NCI-H146 treated with DMSO at 0.1 percent for 48 hours (cell line): Measurements from ENCODE around the gene OLFML2A.
"Not testable (repeated sequence)": the region's sequence is repeated elsewhere in the genome, so short reads cannot be mapped to it uniquely, and the experiment has no call there.

Experiments
- DNase-seq: peaks from one replicate; lab custom pipeline; 2025; ENCODE audit not compliant: unreplicated experiment; lab: John Stamatoyannopoulos, UW

OLFML2A gene

DNA sequence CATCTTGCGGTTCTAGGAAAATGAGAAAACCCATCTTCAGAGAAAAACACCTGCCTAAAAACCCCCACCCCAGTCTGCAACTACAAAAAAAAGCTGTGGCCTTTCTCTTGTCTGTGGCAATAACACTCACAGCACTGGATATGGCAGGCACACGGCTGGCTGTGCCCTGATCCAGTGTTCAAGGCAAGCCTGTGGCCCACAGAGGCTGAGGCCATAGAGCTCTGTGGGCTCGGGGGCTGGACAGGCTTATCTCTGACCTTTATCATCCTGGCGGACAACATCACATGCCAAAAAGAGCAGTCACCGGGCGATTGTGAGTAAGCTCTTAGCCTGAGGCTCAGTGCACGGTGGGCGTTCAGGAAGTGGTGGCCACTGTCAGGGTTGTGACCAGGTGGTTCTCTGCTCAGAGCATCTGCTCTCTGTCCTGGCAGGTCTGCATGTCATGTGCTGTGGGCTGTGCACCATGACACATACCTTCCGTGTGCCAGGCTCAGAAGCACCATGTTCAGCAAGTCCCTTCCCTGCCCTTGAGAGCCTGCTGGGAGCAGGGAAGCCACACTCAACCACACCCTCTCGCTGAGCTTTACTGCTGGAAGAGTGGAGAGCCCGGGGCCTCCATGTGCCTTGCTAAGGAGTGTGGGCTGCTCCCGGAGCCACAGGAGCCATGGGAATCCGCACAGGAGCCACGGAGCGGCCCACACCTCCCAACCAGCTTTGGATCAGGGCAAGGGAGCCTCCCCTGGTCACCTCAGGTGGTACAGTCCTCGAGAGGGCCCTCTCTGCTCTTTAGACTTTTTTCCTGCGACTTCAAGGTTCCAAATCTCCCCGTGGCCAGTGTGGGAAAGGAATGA lies 41.7 kb downstream of the OLFML2A start:
- DNase-seq, result peak; percentile 23

DNA sequence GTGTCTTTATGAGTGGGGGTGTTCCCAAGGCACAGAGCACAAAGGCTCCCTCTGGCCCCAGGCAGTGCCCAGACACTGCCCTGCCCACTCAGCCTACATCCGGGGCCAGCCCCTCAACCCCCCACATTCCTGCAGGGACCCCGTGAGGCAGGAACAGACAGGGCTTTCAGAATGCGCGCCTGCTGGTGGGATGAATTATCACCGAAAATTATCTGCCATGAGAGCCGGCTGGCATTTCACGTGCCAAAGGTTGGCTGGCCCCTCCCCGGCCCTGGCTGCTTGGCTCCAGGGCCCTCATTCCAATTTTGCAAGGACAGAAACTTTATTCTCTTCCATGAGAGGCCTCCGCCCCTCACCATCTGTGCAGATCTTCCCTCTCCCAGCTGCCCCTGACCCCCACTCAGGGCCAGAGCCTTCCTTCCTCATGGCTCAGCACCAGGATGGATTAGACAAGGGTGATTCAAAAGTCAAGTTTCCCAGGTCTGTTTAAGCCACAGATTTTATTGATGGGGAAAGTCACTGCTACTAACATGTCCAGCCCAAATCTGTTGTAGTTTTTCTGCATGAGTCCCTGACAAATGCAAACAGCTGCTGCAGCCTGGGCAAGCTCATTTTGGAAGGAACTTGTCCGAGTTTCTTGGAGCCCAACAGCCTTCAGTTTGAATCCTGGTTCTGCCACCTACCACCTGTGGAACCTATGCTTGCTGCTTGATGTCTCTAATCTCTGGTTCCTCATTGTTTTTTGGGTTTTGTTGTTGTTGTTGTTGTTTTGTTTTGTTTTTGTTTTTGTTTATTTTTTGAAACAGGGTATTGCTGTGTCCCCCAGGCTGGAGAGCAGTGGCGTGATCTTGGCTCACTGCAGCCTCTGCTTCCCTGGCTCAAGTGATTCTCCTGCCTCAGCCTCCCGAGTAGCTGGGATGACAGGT lies 44.0 kb downstream of the OLFML2A start:
- DNase-seq, result no peak

DNA sequence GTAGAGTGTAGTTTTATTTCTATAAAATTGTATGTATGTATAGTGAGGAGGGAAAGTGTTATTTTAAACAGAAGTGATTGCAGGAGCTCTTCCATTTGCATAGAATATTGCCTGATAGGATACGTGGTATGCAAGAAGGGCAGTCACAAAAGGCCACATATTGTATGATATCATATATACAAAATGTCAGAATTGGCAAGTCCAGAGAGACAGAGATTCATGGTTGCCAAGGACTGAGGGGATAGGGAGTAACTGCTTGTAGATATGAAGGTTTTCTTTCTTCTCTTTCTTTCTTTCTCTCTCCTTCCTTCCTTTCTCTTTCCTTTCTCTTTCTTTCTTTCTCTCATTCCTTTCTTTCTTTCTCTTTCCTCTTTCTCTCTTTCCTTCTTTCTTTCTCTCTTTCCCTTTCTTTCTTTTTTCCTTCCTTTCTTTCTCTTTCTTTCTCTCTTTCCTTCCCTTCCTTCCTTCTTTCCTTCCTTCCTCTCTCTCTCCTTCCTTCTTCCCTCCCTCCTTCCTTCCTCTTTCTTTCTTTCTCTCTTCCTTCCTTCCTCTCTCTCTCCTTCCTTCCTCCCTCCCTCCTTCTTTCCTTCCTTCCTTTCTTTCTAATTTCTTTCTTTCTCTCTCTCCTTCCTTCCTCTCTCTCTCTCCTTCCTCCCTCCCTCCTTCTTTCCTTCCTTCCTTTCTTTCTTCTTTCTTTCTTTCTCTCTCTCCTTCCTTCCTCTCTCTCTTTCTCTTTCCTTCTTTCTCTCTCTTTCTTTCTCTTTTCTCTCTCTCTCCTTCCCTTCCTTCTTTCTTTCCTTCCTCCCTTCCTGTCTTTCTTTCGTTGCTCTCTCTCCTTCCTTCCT lies 51.8 kb downstream of the OLFML2A start:
- no peak for DNase-seq

DNA sequence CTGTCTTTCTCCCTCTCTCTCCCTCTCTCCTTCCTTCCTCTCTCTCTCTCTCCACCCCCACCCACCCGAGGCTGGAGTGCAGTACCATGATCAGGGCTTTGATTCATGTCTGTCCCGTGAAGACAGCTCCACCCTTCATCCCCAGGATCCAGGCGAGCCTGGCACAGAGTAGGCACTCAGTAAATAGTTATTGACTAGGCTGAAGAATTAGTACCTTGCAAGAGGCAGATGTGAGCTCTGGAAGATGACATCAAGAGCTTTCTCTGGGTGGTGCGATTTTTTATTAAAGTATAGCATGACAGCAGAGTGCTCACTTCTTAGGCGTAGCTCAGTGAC lies 52.4 kb downstream of the OLFML2A start:
- no peak for DNase-seq

DNA sequence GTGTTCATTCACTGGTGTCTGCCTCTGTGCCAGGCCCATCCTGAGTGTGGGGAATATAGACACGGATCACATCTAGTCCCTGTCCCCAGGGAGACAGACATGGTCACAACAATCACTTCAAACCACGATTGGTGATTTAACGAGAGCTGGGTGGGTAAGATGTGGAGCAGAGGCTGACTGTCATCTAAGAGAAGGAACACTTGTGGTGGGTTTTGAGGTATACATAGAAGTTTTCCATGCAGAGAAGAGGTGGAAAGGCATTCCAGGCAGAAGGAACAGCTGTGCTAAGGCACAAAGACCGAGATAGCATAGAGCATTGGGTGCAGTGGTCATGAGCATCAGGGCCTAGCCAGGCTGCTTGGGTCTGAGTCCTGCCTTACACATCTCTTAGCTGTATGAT lies 53.7 kb downstream of the OLFML2A start:
- no peak for DNase-seq

DNA sequence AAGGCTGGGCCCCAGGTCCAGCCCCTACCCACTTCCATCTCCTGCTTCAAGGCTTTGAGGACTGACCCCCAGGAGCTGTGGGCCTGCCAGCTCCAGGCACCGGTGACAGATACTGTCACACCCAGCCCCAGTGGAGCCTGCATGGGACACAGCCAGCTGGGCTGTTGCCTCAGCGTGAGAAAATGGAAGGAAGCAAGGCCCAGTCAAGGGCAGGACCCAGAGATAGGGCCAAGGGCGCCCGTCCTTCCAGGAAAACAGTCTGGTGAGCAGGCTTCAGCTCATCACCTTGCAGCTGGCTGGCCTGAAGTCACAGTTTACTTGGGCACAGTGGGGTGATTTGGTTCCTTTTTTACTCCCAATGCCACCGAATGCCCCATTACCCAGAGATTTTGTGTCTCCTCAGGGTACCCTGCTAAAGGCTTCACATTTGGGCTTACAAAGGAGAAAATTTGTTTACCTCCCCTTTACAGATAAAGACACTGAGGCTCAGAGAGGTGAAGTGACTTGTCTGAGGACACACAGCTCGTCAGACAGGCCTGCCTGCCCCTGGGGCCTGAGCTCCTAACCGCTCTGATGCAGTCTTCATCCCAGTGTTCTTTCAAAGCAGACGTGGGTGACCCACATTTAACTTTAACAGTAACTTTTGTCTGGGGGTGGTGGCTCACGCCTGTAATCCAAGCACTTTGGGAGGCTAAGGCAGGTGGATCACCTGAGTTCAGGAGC lies 54.9 kb downstream of the OLFML2A start:
- DNase-seq, result no peak

DNA sequence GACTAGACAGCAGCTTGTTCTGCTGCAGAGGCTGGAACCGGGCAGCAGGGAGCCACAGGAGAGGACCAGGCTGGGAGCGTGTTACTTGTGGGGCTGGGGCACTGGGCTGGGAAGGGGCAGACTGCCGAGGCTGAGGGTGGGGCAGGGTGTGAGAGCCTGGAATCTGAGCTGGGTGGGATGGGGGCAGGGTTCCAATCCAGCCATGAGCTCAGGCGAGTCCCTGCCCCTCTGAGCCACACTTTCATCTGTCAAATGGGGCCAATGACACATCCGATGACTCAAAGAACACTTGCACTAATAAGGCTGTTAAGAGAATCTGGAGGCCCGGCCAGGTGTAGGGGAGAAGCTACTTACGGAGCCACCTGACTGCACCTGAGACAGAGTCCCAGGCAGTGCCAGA lies 57.7 kb downstream of the OLFML2A start:
- DNase-seq, result no peak

DNA sequence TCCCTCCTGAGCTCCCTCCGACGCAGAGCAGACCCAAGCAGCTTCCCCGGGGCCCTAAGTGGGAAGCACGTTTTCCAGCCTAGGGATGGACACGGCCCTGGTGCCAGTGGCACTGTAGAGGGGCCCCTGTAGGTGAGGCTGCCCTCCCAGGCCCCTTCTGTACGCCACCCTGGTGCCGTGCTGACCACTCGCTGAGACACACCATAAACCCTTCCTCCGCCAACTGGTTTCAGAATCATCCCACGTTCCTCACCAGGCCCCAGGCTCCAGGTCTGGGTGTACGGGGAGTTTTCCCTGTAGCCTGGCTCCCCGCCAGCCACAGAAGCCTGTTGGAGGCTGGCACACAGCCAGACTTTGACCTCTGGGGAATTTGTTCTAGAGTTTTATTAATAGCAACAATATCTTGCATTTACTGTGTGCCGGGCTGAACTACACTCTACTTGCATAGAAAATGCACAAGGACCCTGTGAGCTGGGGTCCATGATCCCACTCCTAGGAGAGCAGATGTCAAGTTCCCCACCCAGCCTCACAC lies 58.2 kb downstream of the OLFML2A start:
- DNase-seq, result no peak

DNA sequence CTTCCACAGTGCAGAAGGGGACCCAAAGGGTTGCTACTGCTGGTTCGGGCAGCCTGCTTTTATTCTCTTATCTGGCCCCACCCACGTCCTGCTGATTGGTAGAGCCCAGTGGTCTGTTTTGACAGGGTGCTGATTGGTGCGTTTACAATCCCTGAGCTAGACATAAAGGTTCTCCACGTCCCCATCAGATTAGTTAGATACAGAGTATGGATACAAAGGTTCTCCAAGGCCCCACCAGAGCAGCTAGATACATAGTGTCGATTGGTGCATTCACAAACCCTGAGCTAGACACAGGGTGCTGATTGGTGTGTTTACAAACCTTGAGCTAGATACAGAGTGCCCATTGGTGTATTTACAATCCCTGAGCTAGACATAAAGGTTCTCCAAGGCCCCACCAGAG lies 61.2 kb downstream of the OLFML2A start:
- DNase-seq, result not testable (repeated sequence)

DNA sequence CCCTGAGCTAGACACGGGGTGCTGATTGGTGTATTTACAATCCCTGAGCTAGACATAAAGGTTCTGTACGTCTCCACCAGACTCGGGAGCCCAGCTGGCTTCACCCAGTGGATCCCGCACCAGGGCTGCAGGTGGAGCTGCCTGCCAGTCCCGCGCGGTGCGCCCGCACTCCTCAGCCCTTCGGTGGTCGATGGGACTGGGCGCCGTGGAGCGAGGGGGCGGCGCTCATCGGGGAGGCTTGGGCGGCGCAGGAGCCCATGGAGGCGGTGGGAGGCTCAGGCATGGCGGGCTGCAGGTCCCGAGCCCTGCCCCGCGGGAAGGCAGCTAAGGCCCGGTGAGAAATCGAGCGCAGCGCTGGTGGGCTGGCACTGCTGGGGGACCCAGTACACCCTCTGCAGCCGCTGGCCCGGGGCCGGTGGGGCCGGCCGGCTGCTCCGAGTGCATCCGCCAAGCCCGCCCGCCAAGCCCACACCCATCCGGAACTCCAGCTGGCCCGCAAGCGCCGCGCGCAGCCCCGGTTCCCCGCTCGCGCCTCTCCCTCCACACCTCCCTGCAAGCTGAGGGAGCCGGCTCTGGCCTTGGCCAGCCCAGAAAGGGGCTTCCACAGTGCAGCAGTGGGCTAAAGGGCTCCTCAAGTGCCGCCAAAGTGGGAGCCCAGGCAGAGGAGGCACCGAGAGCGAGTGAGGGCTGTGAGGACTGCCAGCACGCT lies 61.8 kb downstream of the OLFML2A start:
- not testable (repeated sequence) for DNase-seq

DNA sequence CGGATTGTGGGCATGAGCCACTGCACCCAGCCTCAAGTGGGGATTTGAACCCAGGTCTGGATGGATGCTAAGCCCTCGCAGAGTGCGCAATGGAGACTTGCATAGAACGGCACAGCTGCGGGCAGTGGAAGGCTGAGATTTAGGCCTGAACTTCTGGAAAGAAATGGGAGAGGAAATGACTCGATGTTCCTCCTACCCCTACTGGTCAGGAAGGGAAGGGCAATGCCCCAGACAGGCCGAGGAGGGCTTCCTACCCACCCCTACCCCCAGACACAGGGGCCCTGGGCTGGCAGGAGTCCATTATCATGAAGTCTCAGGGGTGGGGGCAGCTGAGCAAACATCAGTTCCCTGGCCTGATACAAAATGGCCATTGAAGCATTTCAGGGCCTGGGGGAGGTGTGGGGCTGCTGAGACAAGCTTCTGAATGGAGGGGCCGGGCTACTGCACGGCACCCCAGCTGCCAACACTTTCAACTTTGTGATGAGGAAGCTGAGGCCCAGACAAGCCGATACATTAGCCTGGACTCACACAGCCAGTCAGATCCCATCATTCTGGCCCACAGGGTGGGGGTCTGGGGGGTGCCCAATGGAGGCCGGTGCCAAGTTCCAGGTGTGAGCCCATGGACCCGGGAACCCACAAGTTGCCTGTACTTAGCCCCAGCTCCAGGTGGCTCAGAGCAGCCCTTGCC lies 62.8 kb downstream of the OLFML2A start:
- DNase-seq, result peak; percentile 48

DNA sequence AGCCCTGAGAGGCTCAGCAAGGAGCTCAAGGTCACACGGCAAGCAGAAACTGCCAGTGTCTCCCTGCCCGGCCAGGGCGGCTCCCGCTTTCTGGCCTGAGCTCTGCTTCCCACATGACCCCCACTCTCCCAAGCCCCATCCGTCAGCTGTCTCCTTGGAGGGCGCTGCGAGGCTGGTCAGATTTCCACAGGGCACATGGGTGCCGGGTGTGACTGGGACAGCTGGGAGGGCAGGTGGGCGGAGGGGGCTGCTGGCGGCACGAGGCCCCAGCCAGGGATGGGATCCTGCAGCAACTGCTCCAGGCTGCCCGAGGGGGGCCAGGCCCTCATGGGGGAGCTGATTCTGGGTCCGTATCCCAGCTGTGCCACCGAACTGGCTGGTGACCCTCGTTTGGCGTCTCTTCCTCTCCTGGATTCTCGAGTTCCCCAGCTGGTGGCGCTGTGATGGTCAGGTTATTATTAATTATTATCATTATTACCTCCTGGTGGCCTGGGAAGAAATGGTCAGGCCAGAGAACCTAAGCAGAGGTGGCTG lies 63.4 kb downstream of the OLFML2A start:
- DNase-seq, result no peak

DNA sequence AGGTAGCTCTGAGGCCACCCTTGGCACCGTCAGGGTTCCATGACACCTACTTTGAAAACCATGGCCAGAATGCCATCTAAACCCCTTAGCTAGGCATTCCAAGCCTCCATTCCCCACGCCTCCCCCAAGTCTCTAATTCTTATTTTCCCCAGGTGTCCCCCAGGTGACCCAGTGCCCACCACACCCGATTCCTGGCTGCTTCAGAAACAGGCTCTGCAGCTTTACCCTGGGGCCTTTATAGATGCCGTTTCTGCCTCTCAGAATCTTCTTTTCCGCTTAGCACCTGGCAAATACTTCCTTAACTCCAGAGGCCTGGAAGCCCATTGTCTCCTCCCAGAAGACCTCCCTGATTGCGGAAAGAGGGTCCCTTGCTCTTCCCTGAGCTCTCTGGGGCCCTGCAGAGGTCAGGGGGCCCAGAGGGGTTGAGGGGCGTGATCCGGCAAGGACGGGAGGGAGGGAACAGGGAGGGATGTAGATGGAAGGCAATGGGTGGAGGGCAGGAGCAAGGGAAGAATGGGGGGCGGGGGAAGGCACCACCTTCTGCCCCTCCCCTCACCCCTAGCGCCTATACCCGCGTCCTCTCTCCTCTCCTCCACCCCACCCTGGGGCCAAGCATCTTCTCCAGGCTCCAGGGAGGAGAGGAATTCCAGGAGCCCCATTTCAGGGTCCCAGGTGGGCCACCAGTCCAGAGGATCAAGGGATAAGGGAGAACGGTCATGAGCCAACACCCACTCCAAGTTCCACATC lies 64.3 kb downstream of the OLFML2A start:
- DNase-seq, result no peak

DNA sequence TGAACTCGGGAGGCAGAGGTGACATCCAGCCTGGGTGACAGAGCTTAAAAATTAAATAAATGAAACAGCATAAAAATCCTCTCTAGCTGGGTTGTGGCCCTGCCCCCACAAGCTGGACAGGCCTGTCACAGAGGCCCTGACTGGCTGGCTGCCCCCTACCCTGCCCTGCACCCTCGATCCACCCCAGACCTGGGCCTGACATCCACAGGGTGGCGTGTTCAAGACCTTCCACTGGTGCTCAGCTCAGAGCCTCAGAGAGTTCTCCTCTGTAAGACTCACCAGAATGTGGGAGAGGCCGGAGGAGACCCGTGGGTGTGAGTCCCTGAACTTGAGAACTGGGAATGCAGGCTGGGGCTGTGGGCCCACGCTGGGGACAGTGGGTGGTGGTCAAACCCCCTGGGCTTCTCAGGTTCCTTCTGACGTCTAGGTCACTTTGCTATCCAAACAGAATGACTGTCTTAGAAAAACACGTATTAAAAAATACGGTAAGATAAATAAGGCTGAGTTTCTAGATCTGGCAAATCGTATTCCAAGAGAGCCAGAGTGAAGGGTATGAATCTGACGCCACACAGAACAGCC lies 66.6 kb downstream of the OLFML2A start:
- no peak for DNase-seq

DNA sequence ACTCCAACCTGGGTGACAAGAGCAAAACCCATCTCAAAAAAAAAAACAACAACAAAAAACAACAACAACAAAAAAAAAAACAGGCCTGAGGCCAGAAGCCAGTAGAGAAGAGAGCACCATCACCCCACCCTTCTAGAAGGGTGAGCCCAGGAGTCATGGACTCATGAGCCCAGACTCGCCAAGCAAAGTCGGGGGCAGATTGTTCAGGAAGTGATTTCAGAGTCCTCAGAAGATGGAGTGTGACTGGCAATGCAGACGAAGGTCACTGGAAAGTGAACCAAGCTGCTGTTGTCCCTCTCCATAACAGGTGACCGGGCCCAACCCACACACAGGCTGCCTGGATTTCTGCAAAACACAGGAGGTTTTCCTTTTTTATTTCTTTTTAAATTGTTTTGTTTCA lies 67.4 kb downstream of the OLFML2A start:
- no peak for DNase-seq

DNA sequence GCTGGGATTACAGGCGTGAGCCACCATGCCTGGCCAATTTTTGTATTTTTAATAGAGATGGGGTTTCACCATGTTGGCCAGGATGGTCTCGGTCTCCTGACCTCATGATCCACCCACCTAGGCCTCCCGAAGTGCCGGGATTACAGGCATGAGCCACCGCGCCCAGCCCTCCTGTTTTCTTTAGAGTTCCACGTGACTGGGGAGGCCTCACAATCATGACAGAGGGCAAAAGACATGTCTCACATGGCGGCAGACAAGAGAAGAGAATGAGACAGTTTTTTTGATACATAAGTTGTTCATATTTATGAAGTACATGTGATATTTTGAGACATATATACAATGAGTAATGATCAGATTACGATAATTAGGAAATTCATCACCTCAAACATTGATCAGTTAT lies 69.5 kb downstream of the OLFML2A start:
- not testable (repeated sequence) for DNase-seq

DNA sequence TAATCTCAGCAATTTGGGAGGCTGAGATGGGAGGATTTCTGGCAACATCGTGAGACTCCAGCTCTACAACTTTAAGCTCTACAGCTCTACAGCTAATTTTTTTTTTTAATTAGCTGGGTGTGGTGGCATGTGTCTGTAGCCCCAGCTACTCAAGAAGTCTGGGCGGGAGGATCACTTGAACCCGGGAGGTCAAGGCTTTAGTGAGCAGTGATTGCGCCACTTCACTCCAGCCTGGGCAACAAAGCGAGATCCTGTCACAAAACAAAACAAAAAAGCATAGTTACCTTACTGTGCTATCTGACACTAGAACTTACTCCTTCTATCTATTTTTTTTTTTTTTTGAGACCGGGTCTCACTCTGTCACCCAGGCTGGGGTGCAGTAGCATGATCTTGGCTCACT lies 70.0 kb downstream of the OLFML2A start:
- DNase-seq, result no peak

DNA sequence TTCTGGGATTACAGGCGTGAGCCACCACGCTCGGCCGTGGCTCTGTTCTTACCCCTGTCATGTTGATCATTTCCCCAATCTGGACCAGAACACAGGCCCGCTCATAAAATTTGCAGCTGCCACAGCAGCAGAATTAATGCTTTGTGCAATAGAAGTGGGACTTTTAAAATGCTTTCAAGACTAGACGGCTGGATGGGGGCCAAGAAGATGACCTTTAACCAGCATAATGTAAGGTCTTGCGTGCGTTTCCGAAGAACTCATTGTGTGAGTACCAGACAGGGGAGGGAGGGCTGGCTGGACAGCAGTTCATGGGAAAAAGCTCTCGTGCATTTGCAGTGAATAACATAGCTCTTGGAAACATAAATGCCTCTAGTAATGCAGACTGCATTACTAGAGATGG lies 72.9 kb downstream of the OLFML2A start:
- DNase-seq, result no peak
